Endothelial cell of hepatic sinusoid (primary cell): ENCODE measurements around the gene TMEM100.

Experiments
- in situ Hi-C: cut with HindIII; loops from 2 replicates; pipeline ENCODE4 v1.10.0; 2017; ENCODE audit warnings: low sequenced_read_pairs

TMEM100 gene, protein sequence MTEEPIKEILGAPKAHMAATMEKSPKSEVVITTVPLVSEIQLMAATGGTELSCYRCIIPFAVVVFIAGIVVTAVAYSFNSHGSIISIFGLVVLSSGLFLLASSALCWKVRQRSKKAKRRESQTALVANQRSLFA

DNA sequence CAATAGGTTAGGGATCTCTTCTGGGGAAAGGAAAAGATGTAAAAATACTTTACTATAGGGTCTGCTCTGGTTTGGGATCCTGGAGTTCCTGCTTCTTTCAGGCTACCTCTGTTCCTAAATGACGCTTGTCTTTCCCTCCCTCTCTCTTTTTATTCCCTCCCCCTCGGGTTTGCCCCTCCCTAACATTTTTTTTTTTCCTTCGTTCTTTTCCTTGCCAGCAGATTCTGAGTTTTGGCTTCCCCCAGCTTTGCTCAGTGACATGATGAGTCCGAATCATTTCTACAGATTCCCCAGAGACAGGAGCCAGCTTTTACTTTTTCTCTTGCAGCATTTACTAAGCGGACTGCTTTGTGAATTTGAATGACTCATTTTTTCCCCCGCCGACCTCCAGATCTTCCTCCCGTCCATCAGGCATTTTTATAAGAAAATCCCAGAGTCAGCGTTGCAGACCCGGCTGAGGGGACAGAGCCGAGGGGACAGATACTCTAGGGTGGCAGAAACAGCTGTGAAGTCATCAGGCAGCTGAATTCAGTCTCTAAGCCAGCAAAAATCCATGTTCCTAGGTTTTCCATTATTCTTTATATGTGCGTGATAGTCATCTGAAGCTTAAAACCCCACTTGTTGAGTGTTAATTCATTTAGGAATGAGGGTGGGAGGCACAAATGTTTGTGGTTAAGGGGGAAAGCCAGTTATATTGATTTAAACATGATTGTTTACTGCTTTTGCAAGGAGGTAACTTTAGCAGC is at the start of gene TMEM100:
Gene TMEM100, minus strand, starts transcription at position 123 of the 746 bp plus-strand sequence. CDS start 1,794 bp downstream, outside the sequence.
- in situ Hi-C loops, result loop anchor here (5.0 kb wide), 1 partner anchor 49 kb away; no protein-coding TSS in a partner anchor

DNA sequence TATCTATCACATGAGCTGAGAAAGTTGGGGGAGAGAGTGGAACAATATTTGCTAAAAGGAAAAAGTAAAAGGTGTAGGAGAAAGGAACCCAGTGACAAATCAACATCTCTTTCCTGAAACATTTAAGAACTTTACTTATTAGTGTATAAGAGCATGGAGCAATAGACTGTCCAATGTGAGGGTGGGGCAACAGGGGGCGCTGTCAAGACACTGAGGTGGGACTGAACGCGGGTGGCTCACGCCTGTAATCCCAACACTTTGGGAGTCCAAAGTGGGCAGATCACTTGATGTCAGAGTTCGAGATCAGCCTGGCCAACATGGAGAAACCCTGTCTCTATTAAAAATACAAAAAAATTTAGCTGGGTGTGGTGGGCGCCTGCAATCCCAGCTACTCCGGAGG is 49.4 kb upstream of the TMEM100 start:
- in situ Hi-C loops, result loop anchor here (5.0 kb wide), 1 partner anchor 50 kb away; the partner anchor contains the start of gene TMEM100

DNA sequence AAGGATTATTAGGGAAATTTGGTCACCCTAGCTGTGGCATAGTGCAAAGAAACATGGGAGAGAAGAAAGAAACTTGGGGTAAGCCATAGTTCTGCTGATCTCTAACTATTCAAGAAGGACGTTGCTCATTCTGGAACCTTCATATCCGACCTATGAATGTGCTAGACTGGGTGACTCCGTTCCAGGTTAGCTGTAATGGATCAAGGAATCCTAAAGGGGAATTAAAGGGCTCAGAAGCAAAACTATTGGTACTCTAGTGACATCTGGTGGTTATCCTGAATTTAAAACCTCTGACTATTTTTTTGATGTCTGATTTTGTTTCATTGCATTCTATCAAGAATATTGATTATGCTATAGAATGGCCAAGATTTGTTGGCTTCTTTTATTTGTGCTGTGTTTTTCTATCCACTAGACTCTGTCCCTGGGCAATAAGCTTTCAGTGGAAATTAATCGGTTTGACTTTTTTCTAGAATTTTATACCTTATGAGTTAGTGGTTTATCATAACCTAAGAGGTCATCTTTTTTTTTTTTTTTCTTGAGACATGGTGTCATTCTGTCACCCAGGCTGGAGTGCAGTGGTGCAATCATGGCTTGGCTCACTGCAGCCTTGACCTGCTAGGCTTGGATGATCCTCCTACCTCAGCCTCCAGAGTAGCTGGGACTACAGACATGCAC is 47.7 kb upstream of the TMEM100 start:
- in situ Hi-C loops, result loop anchor here (5.0 kb wide), 1 partner anchor 48 kb away; the partner anchor contains the start of gene TMEM100

DNA sequence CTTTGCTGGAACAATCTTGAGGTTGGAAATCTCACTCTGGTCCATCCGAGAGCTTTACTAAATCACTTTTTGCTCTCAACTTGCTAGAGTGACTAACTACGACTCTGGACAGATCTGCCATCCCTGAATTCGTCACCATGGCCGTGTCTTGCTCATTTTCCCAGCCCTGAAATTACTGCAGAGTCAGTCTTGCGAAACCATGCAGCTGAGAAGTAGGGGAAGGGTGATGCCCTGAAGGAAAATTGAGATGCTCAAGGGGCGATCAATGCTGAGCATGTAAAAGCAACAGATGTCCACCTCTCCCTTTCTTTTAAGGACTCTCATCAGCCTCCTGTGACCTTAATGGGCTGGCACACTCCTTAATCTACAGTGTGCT is 46.9 kb upstream of the TMEM100 start:
- in situ Hi-C loops, result no loop called here

DNA sequence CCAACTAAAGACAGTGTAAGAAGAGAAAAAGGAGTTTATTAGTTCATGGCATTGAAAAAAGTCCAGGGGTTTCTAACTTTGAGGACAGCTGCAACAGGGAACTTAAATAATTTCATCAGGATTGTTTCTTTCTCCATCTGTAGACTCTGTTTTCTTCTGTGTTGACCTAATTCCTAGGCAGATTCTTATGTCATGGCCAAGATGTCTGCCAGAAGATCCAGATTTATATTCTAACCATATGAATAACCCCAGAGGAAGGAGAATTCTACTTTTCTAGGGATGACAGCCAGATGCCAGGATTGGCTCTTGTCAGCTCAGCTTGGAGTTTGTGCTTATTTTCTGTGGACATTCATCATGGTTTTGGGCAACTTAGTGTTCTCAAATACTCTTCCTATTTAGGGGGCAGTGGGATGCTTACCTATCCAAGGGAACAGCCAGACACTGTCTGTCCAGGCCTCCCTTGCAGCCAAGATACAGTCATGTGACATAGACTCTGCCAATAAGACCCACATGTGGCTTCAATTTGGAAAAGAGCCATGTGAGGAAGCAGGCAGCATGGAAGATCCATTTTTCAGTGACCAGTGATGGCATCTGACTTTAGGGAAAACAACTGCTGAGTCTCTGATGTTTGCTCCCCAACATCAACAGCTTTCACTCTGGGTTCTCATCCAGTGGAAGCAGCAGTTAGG is 46.4 kb upstream of the TMEM100 start:
- in situ Hi-C loops, result no loop called here

DNA sequence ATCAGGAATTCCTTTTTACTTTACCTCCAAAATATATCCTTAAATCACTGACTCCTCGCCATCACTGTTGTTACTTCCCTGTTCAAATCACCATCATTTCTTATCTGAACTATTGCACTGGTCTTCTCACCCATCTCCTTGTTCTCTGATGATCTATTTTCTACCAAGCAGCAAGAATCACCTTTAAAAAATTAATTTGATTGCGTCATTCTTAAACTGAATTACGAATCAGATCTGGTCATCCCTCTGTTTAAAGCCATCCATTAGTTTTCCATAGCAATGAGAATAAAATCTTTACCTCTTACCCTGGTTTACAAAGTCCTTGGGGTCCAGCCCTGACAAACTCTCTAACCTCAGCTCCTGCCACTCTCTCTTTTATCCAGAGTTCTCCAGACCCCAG is 42.8 kb upstream of the TMEM100 start:
- in situ Hi-C loops, result no loop called here

DNA sequence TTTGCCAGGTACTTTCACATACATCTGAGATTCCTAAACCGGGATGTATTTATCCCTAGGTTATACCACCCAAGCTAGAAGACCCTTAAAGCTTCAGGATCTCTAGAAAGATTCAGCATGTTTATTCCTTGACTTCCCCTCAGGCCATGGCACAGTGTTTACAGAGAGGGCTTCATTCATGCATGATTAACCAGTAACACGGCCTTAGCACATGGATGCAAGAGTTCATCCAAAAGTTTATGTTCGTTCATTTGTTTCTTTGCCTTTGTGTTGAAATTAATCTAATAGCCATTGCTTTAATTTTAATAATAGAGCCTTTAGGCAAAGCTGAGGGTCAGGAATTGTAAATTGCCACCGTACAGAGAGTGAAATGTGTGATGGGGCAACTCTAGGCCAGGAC is 41.9 kb upstream of the TMEM100 start:
- in situ Hi-C loops, result no loop called here

DNA sequence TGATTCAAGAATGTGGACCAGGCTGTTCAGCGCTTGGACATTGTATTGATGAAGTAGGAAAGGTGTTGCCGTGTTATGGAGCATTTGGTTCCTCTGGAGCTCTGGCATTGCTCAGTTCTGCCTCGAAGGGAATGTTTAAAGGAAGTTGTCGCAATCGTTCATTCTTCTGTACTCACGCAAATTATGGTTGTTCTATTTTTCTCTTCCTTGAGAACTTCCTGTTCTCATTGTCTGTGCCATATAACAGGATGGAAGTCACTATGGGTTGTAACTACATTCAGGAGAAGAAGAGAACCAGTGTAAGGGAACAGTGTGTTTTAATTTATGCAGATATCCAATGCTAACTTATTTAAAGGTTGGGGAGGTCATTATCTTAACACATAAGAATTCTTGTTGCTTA is 41.2 kb upstream of the TMEM100 start:
- in situ Hi-C loops, result no loop called here

DNA sequence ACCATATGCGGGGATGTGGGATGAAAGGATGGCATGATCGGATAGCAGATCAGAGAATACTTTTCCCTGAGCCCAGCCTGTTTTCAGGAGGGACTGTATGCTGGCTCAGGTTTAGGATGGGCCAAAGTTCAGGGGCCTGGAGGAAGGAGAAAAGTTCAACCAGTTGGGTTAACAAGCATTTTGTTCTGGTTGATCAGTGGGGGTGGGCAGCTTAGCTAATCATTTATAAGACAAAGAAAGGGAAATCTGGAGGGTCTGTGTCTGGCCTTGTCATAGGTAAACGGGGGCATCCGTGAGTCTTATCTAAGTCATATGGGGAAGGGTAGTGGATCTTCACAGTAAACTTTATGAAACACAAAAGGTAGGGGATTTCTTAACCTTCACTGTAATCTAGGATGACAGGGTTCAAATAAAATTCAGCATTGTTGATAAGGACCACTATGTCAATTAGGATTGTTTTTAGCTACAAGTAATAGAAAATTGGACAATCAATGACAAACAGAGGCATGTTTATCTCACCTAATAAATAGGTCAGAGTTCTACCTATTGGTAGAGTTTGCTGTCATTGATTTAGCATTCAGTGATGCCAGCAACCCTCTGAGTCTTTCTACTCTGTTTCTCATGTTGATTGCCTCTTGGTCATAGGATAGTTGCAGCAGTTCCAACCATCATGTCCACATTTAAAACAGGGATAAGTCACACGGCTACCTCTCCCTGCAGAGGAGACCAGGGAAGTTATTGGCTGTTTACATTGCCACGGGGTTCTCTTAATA is 39.6 kb upstream of the TMEM100 start:
- in situ Hi-C loops, result no loop called here

DNA sequence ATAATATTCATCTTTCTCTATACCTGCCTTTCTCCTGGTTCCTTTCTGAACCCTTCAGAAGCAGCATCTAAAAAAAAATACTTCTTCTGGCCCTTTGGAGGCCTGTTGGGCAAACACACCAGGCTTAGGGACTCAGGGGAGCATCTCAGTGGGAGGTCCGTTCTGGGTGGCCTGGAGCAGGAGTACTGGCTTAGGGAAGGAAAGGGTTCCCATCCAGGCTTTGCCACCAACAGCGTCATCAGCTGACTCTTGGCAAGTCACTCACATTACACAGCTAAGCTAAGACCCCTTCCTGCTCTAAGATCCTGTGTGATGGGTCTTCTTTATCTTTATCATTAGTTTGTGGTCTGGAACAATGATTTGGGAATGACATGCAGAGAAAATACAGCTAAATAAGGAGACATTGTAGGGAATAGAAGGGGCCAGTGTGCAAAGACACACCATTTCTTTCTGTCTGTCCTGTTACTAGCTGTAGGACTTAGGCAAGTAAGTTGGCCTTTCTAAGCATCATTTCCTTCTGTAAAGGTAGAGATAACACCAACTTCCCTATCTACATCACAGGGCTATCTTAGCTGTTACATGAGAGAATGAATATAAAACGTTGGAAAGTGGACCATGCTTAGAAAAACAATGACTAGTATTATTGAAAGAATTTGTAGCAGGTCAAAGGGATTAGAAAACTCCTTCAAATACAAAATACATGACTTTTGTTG is 38.1 kb upstream of the TMEM100 start:
- in situ Hi-C loops, result no loop called here

DNA sequence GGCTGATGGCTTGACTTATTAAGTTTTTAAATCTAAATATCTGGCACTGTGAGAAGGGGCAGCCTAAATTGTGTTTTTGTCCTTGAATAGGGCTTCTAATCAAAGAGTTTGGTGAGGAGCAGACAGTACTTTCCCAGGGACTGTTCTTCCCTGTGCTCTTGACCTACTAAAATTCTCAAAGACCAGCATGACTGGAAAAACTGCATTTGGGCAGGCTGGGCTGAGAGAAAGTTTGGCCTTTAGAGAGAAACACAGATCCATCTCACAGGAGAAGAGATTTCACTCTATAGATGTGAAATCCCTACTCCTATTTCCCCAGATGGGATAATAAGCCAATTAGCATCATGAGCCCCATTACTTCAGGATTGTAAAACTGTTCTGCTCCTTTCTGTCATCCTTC is 35.5 kb upstream of the TMEM100 start:
- in situ Hi-C loops, result no loop called here

DNA sequence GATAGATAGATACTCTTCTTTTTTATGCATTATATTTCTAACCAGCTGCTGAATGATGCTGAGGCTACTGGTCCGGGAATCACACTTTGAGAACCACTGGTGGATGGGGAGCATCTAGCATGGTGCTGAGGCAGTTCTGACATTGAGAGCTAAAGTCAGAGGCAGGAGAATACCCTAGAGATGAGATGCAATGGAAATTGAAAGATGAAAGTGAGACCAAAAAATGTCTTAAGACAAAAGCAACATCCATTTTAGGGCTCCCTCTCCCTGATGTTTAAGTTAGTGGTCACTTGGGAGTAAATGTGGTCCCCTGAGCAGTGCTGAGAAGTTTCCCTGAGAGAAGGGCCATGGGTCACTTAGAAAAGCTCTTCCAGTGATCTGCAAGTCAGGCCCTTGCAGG is 35.0 kb upstream of the TMEM100 start:
- in situ Hi-C loops, result no loop called here

DNA sequence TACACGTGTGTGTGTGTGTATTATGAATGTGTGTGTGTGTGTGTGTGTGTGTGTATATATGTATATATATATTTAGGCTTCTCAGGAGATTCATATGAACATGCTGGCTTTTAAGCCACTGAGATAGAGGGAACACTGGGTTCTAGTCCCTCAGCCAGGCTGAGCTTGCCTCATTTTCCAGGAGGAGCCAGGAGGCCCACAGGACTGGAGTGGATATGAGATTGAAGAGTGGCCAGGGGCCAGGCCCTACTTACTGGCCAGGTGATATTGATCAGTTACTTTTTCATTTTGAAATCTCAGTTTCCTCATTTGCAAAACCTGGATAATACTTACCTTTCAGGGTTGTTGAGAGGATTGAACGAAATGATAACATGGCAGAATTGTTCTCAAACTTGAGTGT is 34.0 kb upstream of the TMEM100 start:
- in situ Hi-C loops, result no loop called here

DNA sequence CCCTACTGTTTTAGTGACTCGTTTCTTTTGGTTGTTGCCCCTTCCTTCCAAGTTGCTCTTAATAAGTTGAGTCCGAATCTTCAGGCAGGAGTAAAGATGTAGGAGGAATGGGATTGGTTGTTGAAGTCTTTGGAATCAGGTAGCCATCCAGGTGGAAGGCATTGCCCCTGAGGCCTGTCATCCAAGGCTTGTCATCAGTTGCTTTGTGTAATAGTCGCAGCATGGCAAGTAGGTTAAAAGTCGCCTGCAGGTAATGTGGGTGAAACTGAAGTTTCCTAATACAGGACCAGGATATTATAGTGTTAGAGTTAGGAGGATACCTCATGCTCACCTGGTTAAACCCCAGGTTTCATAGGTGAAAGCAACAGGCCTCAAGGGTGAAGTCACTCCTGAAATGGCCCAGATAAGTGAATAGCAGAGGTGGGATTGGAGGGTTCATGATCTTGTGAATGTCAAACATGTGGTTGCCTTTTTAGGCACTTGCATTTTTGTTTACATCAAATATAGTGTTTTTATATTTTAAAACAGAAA is 29.1 kb upstream of the TMEM100 start:
- in situ Hi-C loops, result loop anchor here (5.0 kb wide), 1 partner anchor 94 kb away; no protein-coding TSS in a partner anchor

DNA sequence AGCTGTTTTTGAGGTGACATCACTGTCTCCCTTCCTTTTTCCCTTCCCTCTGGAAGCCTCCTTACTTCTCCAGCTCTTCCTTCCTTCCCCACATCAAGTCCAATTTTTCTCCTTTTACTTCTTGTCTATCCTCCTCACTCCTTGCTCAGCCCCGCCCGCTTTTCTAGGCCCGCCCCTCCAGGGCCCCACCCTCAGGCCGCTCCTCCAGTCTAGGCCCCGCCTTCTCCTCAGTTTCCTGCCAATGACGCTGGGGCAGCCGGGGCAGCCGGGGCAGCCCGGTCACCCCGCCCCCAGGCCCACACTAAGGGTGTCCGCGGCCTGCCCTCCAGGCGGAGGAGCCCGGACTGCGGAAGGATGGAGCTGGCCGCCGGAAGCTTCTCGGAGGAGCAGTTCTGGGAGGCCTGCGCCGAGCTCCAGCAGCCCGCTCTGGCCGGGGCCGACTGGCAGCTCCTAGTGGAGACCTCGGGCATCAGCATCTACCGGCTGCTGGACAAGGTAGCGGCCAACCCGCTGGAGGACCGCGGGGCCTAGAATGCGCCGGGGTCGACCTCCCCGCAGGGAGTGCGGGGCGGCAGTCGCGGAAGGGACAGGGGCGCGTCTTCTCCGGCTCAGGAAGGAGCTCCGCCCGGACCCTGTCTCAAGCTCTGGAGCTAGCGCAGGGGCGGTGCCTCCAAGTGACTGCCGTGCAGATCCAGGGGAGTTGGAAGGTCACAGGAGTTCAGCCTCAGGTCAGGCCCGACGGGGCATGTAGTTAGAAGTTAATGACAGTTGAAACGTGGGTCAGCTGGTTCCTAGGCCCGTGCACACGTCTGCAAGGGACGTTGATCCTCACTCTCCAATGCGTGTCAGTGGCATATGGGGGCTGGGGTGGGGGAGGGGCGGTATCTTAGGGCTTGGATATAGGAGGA is 28.3 kb upstream of the TMEM100 start, which contains the start of gene PCTP:
Gene PCTP, plus strand, starts transcription at position 302 of the 908 bp plus-strand sequence. Its CDS starts 53 bp downstream, at position 355.
- in situ Hi-C loops, result loop anchor here (5.0 kb wide), 1 partner anchor 94 kb away; no protein-coding TSS in a partner anchor

DNA sequence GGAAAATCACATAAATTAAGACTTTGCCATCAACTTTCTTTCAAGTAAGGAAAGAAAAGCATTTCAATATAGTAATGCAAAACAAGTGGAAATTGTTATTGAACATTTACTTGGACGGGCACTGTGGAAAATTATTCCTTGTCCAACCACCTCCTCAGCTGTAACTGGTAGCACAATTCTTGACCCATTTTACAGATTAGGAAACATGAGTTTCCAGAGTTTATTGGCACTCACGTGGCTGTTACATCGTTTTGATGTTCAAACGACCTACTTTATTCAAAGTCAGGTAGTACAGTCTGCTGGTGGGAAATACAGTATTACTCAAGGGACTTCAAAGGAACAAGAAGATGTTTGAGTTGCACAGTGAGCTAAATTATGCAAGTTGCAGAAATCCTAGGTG is 27.3 kb upstream of the TMEM100 start:
- in situ Hi-C loops, result loop anchor here (5.0 kb wide), 1 partner anchor 93 kb away; no protein-coding TSS in a partner anchor

DNA sequence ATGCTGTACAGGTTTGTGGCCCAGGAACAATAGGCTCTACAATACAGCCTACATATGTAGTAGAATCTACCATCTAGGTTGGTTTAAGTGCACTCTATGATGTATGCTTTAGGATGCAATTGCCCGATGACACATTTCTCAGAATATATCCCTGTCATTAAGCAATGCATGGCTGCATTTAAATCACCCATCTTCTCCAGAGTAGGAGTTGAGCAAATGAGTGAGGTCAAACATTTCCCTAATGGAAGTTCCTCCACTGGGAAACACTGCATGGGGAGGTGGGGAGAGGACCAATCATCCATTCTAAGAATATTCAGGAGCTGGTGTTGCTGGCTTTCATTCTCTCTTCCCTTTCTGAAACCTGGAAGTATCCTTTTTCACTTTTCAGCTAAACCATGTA is 26.2 kb upstream of the TMEM100 start:
- in situ Hi-C loops, result no loop called here

DNA sequence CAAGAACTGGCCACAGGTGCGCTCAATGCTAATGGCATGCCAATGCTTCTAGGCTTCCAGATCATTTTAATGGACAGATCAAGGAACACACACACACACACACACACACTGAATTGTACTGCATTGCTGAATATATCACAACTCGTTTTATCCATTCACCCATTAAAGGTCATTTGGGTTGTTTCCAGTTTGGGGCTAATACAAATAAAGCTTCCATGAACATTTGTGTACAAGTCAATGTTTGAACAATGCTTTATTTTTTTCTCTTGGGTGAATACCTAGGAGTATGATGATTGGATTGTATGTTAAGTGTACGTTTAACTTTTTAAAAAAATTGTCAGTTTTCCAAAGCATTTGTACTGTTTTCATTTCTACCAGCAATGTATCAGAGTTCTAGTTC is 24.5 kb upstream of the TMEM100 start:
- in situ Hi-C loops, result no loop called here
